SH-SY5Y (cell line): ENCODE data around the gene UBXN2A.

Source experiments
- GATA2 ChIP-seq: IDR thresholded peaks from 2 replicates; pipeline ENCODE4 v1.6.1; 2011; ENCODE audit warnings: mild to moderate bottlenecking, low read depth, low read length
- GATA3 ChIP-seq: IDR thresholded peaks from 2 replicates; pipeline ENCODE4 v1.6.1; 2011; ENCODE audit warnings: low read depth, mild to moderate bottlenecking, low read length, moderate library complexity

GRCh38 chr2:23947350-23947749 is 7.1 kb downstream of the UBXN2A start:
- TF ChIP-seq GATA2 (no peak), GATA3 (no peak)
